K562 (cell line): Measurements from ENCODE around the gene COQ9. TPM values are rescaled to one million over a fixed set of nuclear protein-coding genes. Genes with fewer than 3 reads are reported as not detected.
A peak's percentile ranks its signal among the peaks of the same experiment; 100 is the strongest.

Experiments
- ATAC-seq: fragments of 200-7000 bp; cut with Tn5 transposase; 3 replicates; pipeline ENCODE4 v1.9.1; 2020; ENCODE audit warnings: moderate library complexity
- BruUV-seq: library from RNA; stranded (reverse); fragments of 400-500 nt; replicated peaks from 2 replicates; lab custom pipeline; 2021; lab: Mats Ljungman, UMichigan
- CTCF ChIA-PET: fragments of 300-600 bp; formaldehyde crosslinking; extraction: SDS; loops from one replicate; lab custom pipeline; 2021; ENCODE audit warnings: low intra/inter-chr PET ratio; lab: Yijun Ruan, JAX
- POLR2A ChIA-PET: fragments of 300-600, 350-650 bp; sonication (Branson Sonifier 250); formaldehyde crosslinking; extraction: SDS; loops from one replicate; lab custom pipeline; 2021; ENCODE audit warnings: antibody characterized with exemption, inconsistent platforms; lab: Yijun Ruan, JAX
- DNase-seq, 4 experiments: peaks; one replicate each; pipeline versions ENCODE4 v3.0.0 to v3.0.0-alpha.2; 2011 to 2018; ENCODE audit warnings: low spot score in 3 of 4, mixed read lengths in 3 of 4; ENCODE audit errors: extremely low read depth in 1 of 4
- FAIRE-seq: peaks from 2 replicates; lab custom pipeline; 2011; peaks lifted over from hg19 to GRCh38; lab: Jason Lieb, UNC
- H2AFZ ChIP-seq: 2 replicates; pipeline ENCODE4 v1.6.0; 2011; ENCODE audit warnings: low read depth, low read length, control low read depth, inconsistent platforms
- H3K27ac ChIP-seq: fragments of 200-600 bp; 3 replicates; pipeline ENCODE4 v1.8.0; 2011; ENCODE audit warnings: low read depth, mild to moderate bottlenecking, control low read depth, inconsistent platforms, low read length, moderate library complexity, mixed read lengths; ENCODE audit errors: extremely low read depth
- H3K27me3 ChIP-seq, 2 experiments: fragments of 300-600 bp in 1 of 2; 2 replicates in 1 of 2; 3 replicates in 1 of 2; pipeline versions ENCODE4 v1.6.0 to v1.8.0; 2011; ENCODE audit warnings: inconsistent platforms in 2 of 2, low read length in 2 of 2, mild to moderate bottlenecking in 1 of 2, mixed read lengths in 1 of 2, moderate library complexity in 1 of 2; ENCODE audit not compliant: control insufficient read depth in 2 of 2, insufficient read depth in 2 of 2
- H3K36me3 ChIP-seq: fragments of 300-600 bp; 3 replicates; pipeline ENCODE4 v1.8.0; 2011; ENCODE audit warnings: mild to moderate bottlenecking, low read length, inconsistent platforms; ENCODE audit not compliant: control insufficient read depth, insufficient read depth
- H3K4me1 ChIP-seq, 2 experiments: fragments of 200-600 bp in 1 of 2; replicated peaks in 1 of 2; 2 replicates in 1 of 2; 3 replicates in 1 of 2; pipeline versions ENCODE4 v1.5.1 to v1.8.0; 2011; ENCODE audit warnings: inconsistent platforms in 2 of 2, low read length in 2 of 2, mild to moderate bottlenecking in 1 of 2, mixed read lengths in 1 of 2, moderate library complexity in 1 of 2; ENCODE audit not compliant: control insufficient read depth in 2 of 2, insufficient read depth in 2 of 2
- H3K4me2 ChIP-seq: 2 replicates; pipeline ENCODE4 v1.6.1; 2011; ENCODE audit warnings: low read length, control low read depth, inconsistent platforms, mixed read lengths; ENCODE audit not compliant: insufficient read depth
- H3K4me3 ChIP-seq: fragments of 200-600 bp; sonication (generic), shearing (Covaris generic); 2 replicates; pipeline ENCODE4 v1.5.1; 2016; ENCODE audit warnings: control low read depth, inconsistent platforms
- H3K79me2 ChIP-seq: fragments of 200-600 bp; 3 replicates; pipeline ENCODE4 v1.8.0; 2011; ENCODE audit warnings: low read length, inconsistent platforms; ENCODE audit not compliant: control insufficient read depth, insufficient read depth
- H3K9ac ChIP-seq, 2 experiments: 2 replicates each; pipeline versions ENCODE4 v1.6.0 to v1.6.1; 2011; ENCODE audit warnings: low read depth in 2 of 2, low read length in 2 of 2, control low read depth in 1 of 2, inconsistent platforms in 1 of 2, mild to moderate bottlenecking in 1 of 2, mixed read lengths in 1 of 2; ENCODE audit not compliant: insufficient read depth in 1 of 2
- H3K9me1 ChIP-seq: one replicate; pipeline ENCODE4 v1.6.0; 2011; ENCODE audit warnings: inconsistent platforms, mild to moderate bottlenecking, low read length, moderate library complexity; ENCODE audit not compliant: control insufficient read depth, insufficient read depth
- H3K9me3 ChIP-seq: replicated peaks from 2 replicates; pipeline ENCODE4 v1.5.1; 2011; ENCODE audit warnings: low read depth, low read length, inconsistent platforms; ENCODE audit not compliant: control insufficient read depth, insufficient read depth
- H4K20me1 ChIP-seq: replicated peaks from 2 replicates; pipeline ENCODE4 v1.6.1; 2011; ENCODE audit warnings: low read length, inconsistent platforms, mixed read lengths; ENCODE audit not compliant: control insufficient read depth, insufficient read depth
- HNRNPH1 ChIP-seq: fragments of 200-400 bp; formaldehyde crosslinking; optimal IDR thresholded peaks from 2 replicates; pipeline ENCODE3; 2017; ENCODE audit warnings: low read depth, mild to moderate bottlenecking, low read length, moderate library complexity
- HNRNPUL1 ChIP-seq: fragments of 200-400 bp; formaldehyde crosslinking; IDR thresholded peaks from 2 replicates; pipeline ENCODE4 v1.6.1; 2017; ENCODE audit warnings: low read length
- NFIC ChIP-seq: fragments of 450-650 bp; IDR thresholded peaks from 2 replicates; pipeline ENCODE4 v1.6.1; 2017; ENCODE audit warnings: mild to moderate bottlenecking, inconsistent platforms
- POLR2A ChIP-seq: fragments of 450-650 bp; conservative IDR thresholded peaks from 2 replicates; pipeline ENCODE4 v1.6.1; 2016
- POLR2G ChIP-seq: fragments of 200-400 bp; formaldehyde crosslinking; IDR thresholded peaks from 2 replicates; pipeline ENCODE4 v1.6.1; 2017; ENCODE audit warnings: low read depth, mild to moderate bottlenecking, antibody characterized with exemption, low read length, moderate library complexity
- WGBS: fragments of 100-300 bp; shearing (Covaris generic); methylation state at CpG from one replicate; pipeline ENCODE4 v1.1.6; 2016; ENCODE audit warnings: low coverage, mixed read lengths; ENCODE audit not compliant: insufficient coverage; ENCODE audit errors: missing lambda C conversion rate; 5-methylcytosine and 5-hydroxymethylcytosine counted together
- in situ Hi-C: fragments of 300-500 bp; cut with MboI; formaldehyde crosslinking; loops from 4 replicates; pipeline ENCODE4 v1.15.0; 2018; ENCODE audit warnings: inconsistent platforms, mixed read lengths
- intact Hi-C: fragments of 100-400 bp; cut with micrococcal nuclease; formaldehyde crosslinking; loops from 2 replicates; pipeline ENCODE4 v1.14.2; 2022
- polyA plus RNA-seq, 8 experiments: library from polyadenylated mRNA; depleted of rRNA in 4 of 8; stranded (reverse) in 5 of 8; unstranded in 3 of 8; fragments of >200 nt; fragmentation: Nextera tagmentation in 2 of 8; fragmentation: Illumina TruSeq in 1 of 8; extraction: Ambion mirVana in 2 of 8; extraction: Trizol in 1 of 8; gene quantifications; 2 replicates each; pipeline versions ENCODE4 v1.2.1 to v1.2.3, GENCODE V29; 2011 to 2014; ENCODE audit warnings: inconsistent platforms in 1 of 8, missing spikeins in 1 of 8
- total RNA-seq, 7 experiments: library from RNA; depleted of rRNA in 6 of 7; stranded (reverse); fragments of >200 nt in 6 of 7; fragmentation: Illumina TruSeq in 2 of 7; extraction: Trizol in 2 of 7; gene quantifications; 2 replicates each; pipeline versions ENCODE4 v1.2.1 to v1.2.3, GENCODE V29; 2011 to 2021; ENCODE audit warnings: low replicate concordance in 1 of 7

The COQ9 gene
- total and polyA plus RNA-seq, 9 of the 15 experiments (the other 6 are each of a cell fraction or from before 2014, with no cell fraction given): 35.0 to 139 (median 71.4) TPM

- H3K27ac ChIP-seq: no peak overlapping the region
- peaks cover 63% of the 10 kb centered on the region for H3K36me3 ChIP-seq
- peaks cover 3% of the 10 kb centered on the region for H3K9me1 ChIP-seq
- no TSS peak for BruUV-seq
- 78% methylated on average over 4 of the region's 4 CpGs for WGBS
- FAIRE-seq: no peak
- 0 out of 2 replicates have a peak, but pooled peaks cover 4% of the 10 kb centered on the region for H4K20me1 ChIP-seq
- no peaks in the 10 kb centered on the region for H3K79me2 ChIP-seq
- ATAC-seq: no peak
- H3K27me3 ChIP-seq: no peaks in the 10 kb centered on the region
- H3K4me3 ChIP-seq: no peak overlapping the region
- no peak overlapping the region for H3K4me2 ChIP-seq
- H3K9me3 ChIP-seq: no peaks in the 10 kb centered on the region
- CTCF ChIA-PET: no interaction called here
- peaks cover 11 to 26% of the 10 kb centered on the region in 2 experiments for H3K4me1 ChIP-seq
- DNase-seq: no peak
- intact Hi-C loops (no loop called here), in situ Hi-C loops (no loop called here)
- no peak overlapping the region for H2AFZ ChIP-seq
- POLR2A ChIA-PET: interaction anchor here (0.8 to 2.7 kb wide), 3 partner anchors 8 to 11 kb away, joined by 3 to 14 read pairs (median 4); partner anchors contain the start of gene POLR2C
- TF ChIP-seq HNRNPH1 (no peak), NFIC (no peak), POLR2A (0 out of 2 replicates have a peak, but pooled peaks have one; percentile 15)
- TF ChIP-seq, all 486 proteins: peak for 1
- H3K9ac ChIP-seq: no peak overlapping the region
Observed at GRCh38 chr16:57472665-57473060, 25.4 kb downstream of the COQ9 start.

- POLR2A ChIA-PET: interaction anchor here (0.8 to 2.7 kb wide), 3 partner anchors 8 to 11 kb away, joined by 3 to 14 read pairs (median 4); partner anchors contain the start of gene POLR2C
- H2AFZ ChIP-seq: no peak overlapping the region
- no peak overlapping the region for H3K4me2 ChIP-seq
- in situ Hi-C loops: no loop called here
- H3K36me3 ChIP-seq: peaks cover 57% of the 10 kb centered on the region
- H3K4me3 ChIP-seq: no peak overlapping the region
- no peak overlapping the region for H3K27ac ChIP-seq
- WGBS: 87% methylated on average over 14 of the region's 14 CpGs
- intact Hi-C loops: no loop called here
- ATAC-seq (no peak), DNase-seq (no peak), FAIRE-seq (no peak)
- no peaks in the 10 kb centered on the region for H3K27me3 ChIP-seq
- no peaks in the 10 kb centered on the region for H3K79me2 ChIP-seq
- H3K4me1 ChIP-seq: peaks cover 11 to 26% of the 10 kb centered on the region in 2 experiments
- 0 out of 2 replicates have a peak, but pooled peaks cover 4% of the 10 kb centered on the region for H4K20me1 ChIP-seq
- H3K9ac ChIP-seq: no peak overlapping the region
- BruUV-seq: no TSS peak
- CTCF ChIA-PET: no interaction called here
- no peaks in the 10 kb centered on the region for H3K9me3 ChIP-seq
- H3K9me1 ChIP-seq: peaks cover 3% of the 10 kb centered on the region
- TF ChIP-seq POLR2G (peak; percentile 75), HNRNPUL1 (no peak)
- TF ChIP-seq, all 486 proteins: peak for 1
Observed at GRCh38 chr16:57473176-57473840, 26.0 kb downstream of the COQ9 start.
